ENCODE results near the gene USH1C. TPM values are rescaled to one million over a fixed set of nuclear protein-coding genes. Genes with fewer than 3 reads are reported as not detected.

USH1C gene
- total and polyA plus RNA-seq, 8 donors, result 4.8 to 107 (median 22.2) TPM

GRCh38 chr11:17578296-17578695 lies 34.1 kb upstream of the USH1C start:
- Histone ChIP-seq H3K27me3 (peaks cover 0 to 16% (median 0%) of the 10 kb centered on the region in 3 donors), H3K36me3 (no peaks in the 10 kb centered on the region), H3K27ac (no peak overlapping the region), H3K4me1 (no peaks in the 10 kb centered on the region), H3K9me3 (no peaks in the 10 kb centered on the region), H3K4me3 (no peak overlapping the region)
- intact Hi-C loops (cut with DNase I; ENCODE audit: low total_unique reads), result no loop called here
- TF ChIP-seq, protein P1, sequence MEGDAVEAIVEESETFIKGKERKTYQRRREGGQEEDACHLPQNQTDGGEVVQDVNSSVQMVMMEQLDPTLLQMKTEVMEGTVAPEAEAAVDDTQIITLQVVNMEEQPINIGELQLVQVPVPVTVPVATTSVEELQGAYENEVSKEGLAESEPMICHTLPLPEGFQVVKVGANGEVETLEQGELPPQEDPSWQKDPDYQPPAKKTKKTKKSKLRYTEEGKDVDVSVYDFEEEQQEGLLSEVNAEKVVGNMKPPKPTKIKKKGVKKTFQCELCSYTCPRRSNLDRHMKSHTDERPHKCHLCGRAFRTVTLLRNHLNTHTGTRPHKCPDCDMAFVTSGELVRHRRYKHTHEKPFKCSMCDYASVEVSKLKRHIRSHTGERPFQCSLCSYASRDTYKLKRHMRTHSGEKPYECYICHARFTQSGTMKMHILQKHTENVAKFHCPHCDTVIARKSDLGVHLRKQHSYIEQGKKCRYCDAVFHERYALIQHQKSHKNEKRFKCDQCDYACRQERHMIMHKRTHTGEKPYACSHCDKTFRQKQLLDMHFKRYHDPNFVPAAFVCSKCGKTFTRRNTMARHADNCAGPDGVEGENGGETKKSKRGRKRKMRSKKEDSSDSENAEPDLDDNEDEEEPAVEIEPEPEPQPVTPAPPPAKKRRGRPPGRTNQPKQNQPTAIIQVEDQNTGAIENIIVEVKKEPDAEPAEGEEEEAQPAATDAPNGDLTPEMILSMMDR (IDR thresholded peaks at IDR 0.05), result no peak
- TF ChIP-seq POLR2AphosphoS5 (IDR thresholded peaks at IDR 0.05) (no peak), EP300 (IDR thresholded peaks at IDR 0.05) (no peak), POLR2A (IDR thresholded peaks at IDR 0.05) (no peak)
- WGBS, 5 donors, result 80 to 91% (median 85%) methylated on average over 7 to 11 of the region's 11 CpGs
- peak in 1 of 2 donors; percentile 2 for DNase-seq

GRCh38 chr11:17575431-17576425 lies 31.5 kb upstream of the USH1C start:
- H3K9me3 ChIP-seq, result no peaks in the 10 kb centered on the region
- 81 to 87% (median 85%) methylated on average over 10 to 16 of the region's 16 CpGs for WGBS, 5 donors
- TF ChIP-seq EP300 (IDR thresholded peaks at IDR 0.05) (no peak), POLR2A (IDR thresholded peaks at IDR 0.05) (no peak), POLR2AphosphoS5 (IDR thresholded peaks at IDR 0.05) (no peak)
- H3K36me3 ChIP-seq, result no peaks in the 10 kb centered on the region
- no peaks in the 10 kb centered on the region for H3K4me1 ChIP-seq
- H3K4me3 ChIP-seq, result no peak overlapping the region
- no peak overlapping the region for H3K27ac ChIP-seq
- H3K27me3 ChIP-seq, result peaks cover 0 to 23% (median 0%) of the 10 kb centered on the region in 3 donors
- DNase-seq, result peak in 1 of 2 donors; percentile 18
- intact Hi-C loops (cut with DNase I; ENCODE audit: low total_unique reads), result no loop called here

DNA sequence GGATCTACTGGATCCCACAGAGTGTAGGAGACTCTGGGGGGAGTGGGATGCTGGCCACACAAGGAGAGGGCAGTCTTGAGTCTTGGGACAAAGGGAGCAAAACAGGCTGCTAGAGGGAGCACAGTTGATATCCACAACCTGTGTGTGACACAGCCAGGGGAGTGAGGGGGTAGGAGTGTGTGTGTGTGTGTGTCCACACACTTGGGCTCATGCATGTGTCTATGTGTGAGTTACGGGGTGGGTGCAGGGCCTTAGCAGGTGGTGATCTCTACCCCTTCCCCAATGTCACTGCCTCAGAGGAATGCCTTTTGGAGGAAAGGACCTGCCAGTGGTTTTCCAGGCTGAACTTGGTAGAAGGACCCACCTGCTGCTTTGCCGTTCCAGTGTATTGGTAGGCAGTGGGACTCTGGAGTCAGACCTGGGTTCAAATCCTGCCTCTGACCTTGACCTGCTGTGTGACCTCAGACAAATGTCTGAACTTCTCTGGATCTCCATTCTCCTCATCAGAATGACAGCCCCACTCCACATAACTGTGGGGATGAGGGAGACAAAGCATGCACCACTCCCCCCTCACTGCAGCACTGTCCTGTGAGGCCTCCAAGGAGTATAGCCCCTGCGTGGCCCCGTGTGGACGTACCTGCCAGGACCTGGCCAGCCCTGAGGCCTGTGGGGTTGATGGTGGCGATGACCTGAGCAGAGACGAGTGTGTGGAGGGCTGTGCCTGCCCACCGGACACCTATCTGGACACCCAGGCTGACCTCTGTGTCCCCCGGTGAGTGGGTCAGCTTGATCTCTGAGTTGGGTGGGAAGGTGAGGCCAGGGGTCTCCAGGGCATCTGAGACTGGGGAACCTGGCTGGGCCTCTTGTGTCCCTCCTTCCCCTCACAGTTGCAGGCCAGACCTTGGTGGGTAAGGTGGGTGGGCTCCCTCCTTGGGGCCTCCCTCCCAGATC lies 30.2 kb upstream of the USH1C start:
- peaks cover 0 to 23% (median 0%) of the 10 kb centered on the region in 3 donors for H3K27me3 ChIP-seq

GRCh38 chr11:17573526-17573925 lies 29.3 kb upstream of the USH1C start:
- Histone ChIP-seq H3K27me3 (peaks cover 0 to 23% (median 0%) of the 10 kb centered on the region in 3 donors), H3K27ac (no peak overlapping the region), H3K4me1 (no peaks in the 10 kb centered on the region), H3K9me3 (no peaks in the 10 kb centered on the region), H3K36me3 (no peaks in the 10 kb centered on the region), H3K4me3 (no peak overlapping the region)
- intact Hi-C loops (cut with DNase I; ENCODE audit: low total_unique reads), result no loop called here
- DNase-seq, result no peak
- 84 to 97% (median 94%) methylated on average over 3 of the region's 3 CpGs for WGBS, 5 donors
- TF ChIP-seq POLR2AphosphoS5 (IDR thresholded peaks at IDR 0.05), result no peak
- no peak for TF ChIP-seq EP300 (IDR thresholded peaks at IDR 0.05)
- TF ChIP-seq, protein P1 (IDR thresholded peaks at IDR 0.05), result no peak
- TF ChIP-seq POLR2A (IDR thresholded peaks at IDR 0.05), result no peak

More for the DNA sequence above, 30.2 kb upstream of the USH1C start:
- DNase-seq, result no peak
- Histone ChIP-seq H3K4me1 (no peaks in the 10 kb centered on the region), H3K27ac (no peak overlapping the region), H3K4me3 (no peak overlapping the region), H3K36me3 (no peaks in the 10 kb centered on the region), H3K9me3 (no peaks in the 10 kb centered on the region)
- WGBS, 5 donors, result 82 to 94% (median 87%) methylated on average over 6 to 9 of the region's 9 CpGs
- intact Hi-C loops (cut with DNase I; ENCODE audit: low total_unique reads), result no loop called here
- TF ChIP-seq POLR2AphosphoS5 (IDR thresholded peaks at IDR 0.05), result no peak
- TF ChIP-seq POLR2A (IDR thresholded peaks at IDR 0.05), result no peak
- TF ChIP-seq, protein P1 (IDR thresholded peaks at IDR 0.05), result no peak
- TF ChIP-seq EP300 (IDR thresholded peaks at IDR 0.05), result no peak
